PFSK-1 (cell line): Measurements from ENCODE around the gene EDDM13.

Experiments used
- FOXP2 ChIP-seq: optimal IDR thresholded peaks from 2 replicates; pipeline ENCODE3; 2011; ENCODE audit warnings: borderline replicate concordance, control low read depth, inconsistent platforms; ENCODE audit not compliant: insufficient read depth; ENCODE audit errors: extremely low read length, extremely low read depth
- POLR2AphosphoS5 ChIP-seq: IDR thresholded peaks from 2 replicates; pipeline ENCODE4 v1.6.1; 2012; ENCODE audit warnings: low read depth, mild to moderate bottlenecking, control low read depth, low read length, moderate library complexity
- REST ChIP-seq, 2 experiments: IDR thresholded peaks; 2 replicates each; pipeline versions ENCODE4 v1.6.1 to v1.8.0; 2011 to 2012; ENCODE audit warnings: low read depth in 2 of 2, low read length in 2 of 2, control low read depth in 1 of 2, inconsistent platforms in 1 of 2, mild to moderate bottlenecking in 1 of 2, moderate library complexity in 1 of 2; ENCODE audit not compliant: insufficient read depth in 1 of 2
- SIN3A ChIP-seq: IDR thresholded peaks from 2 replicates; pipeline ENCODE4 v1.6.1; 2012; ENCODE audit warnings: mild to moderate bottlenecking, low read length, moderate library complexity, borderline replicate concordance; ENCODE audit not compliant: insufficient read depth
- TAF1 ChIP-seq: IDR thresholded peaks from 2 replicates; pipeline ENCODE4 v1.6.1; 2012; ENCODE audit warnings: low read length, control low read depth, borderline replicate concordance; ENCODE audit not compliant: insufficient read depth

The EDDM13 gene

DNA sequence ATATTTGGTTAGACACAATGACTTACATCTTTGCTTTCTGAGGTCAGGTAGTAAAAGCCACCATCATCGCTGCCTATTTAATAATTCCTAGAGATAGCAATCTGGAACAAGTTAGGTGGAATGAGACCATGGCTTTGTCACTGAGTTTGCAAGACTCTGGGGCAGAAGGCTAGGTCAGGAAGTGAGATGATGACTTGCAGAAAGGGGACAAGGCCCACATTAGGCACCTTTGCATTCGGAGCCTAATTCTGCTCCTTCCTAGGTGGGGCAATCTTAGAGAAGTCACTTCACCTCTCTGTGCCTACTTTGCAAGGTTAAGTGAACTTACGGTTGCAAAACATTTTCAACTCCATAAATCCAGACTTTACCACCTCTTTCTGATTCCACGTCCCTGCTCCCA lies 10.3 kb downstream of the EDDM13 start:
- TF ChIP-seq FOXP2, result no peak
- no peak for TF ChIP-seq REST (IDR thresholded peaks at IDR 0.05; ENCODE audit: insufficient read depth in 1 of 2, low read depth in 2 of 2, low read length in 2 of 2)
- TF ChIP-seq SIN3A, result no peak
- TF ChIP-seq TAF1, result no peak
- TF ChIP-seq POLR2AphosphoS5, result no peak

- TF ChIP-seq FOXP2, result no peak
Measured at GRCh38 chr19:56284746-56285145, 12.2 kb downstream of the EDDM13 start.

- TF ChIP-seq FOXP2, result no peak
- TF ChIP-seq POLR2AphosphoS5, result no peak
- no peak for TF ChIP-seq TAF1
- no peak for TF ChIP-seq REST (IDR thresholded peaks at IDR 0.05; ENCODE audit: insufficient read depth in 1 of 2, low read depth in 2 of 2, low read length in 2 of 2)
- TF ChIP-seq SIN3A, result no peak
Measured at GRCh38 chr19:56290104-56290503, 17.6 kb downstream of the EDDM13 start.

- no peak for TF ChIP-seq FOXP2
- no peak for TF ChIP-seq REST (IDR thresholded peaks at IDR 0.05; ENCODE audit: insufficient read depth in 1 of 2, low read depth in 2 of 2, low read length in 2 of 2)
- no peak for TF ChIP-seq SIN3A
- no peak for TF ChIP-seq TAF1
- no peak for TF ChIP-seq POLR2AphosphoS5
Measured at GRCh38 chr19:56291867-56292266, 19.3 kb downstream of the EDDM13 start.

DNA sequence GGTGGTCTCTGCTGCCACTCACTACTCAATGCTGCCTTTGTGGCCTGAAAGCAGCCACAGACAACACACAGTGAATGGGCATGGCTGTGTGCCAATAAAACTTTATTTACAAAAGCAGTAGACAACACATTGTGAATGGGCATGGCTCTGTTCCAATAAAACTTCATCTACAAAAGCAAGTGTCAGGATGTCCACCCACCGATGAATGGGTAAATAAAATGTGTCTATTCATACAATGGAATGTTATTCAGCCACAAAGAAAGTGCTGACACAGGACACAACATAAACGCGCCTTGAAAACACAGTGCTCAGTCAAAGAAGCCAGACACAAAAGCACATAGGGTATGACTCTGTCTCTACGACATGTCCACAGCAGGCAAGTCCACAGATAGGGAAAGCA lies 22.0 kb downstream of the EDDM13 start:
- TF ChIP-seq TAF1, result no peak
- no peak for TF ChIP-seq REST (IDR thresholded peaks at IDR 0.05; ENCODE audit: insufficient read depth in 1 of 2, low read depth in 2 of 2, low read length in 2 of 2)
- no peak for TF ChIP-seq FOXP2
- no peak for TF ChIP-seq POLR2AphosphoS5
- TF ChIP-seq SIN3A, result no peak
